ENCODE data around the gene ZNF678. TPM values are rescaled to one million over a fixed set of nuclear protein-coding genes. Genes with fewer than 3 reads are reported as not detected.

ZNF678 gene
- total RNA-seq, 1 experiment from 2014 or later: 13.0 TPM

DNA sequence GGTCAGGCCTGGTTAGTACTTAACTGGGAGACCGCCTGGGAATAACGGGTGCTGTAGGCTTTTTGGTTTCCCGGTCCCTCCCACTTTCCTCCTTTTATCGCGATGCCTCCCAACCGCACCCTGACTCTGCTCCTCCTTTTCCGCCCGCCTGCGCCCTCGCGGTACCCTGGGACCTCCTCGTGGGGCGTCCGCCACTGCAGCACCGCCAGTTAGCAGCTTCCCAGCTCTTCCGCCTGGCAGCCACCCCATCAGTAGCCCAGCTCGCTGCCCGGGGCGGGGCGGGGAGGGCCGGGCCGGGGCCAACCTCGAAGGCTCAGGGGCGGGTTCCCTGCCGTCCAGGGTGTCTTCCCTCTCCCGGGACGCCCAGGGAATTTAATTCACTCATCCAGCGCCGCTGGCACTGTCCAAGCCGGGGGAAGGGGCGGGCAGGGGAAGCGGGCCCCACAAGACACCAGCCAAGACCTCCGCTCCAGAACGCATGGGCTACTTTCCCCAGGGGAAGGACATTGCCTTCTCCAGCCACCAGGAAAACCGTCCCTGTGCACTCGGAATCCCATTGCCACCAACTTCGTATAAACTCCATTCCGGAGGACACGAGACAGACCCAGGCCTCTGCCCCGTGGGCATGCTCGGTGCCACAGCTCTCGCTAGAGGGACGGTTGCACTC lies 2.0 kb upstream of the ZNF678 start:
- intact Hi-C loops (cut with micrococcal nuclease): no loop called here
- ChIA-PET CTCF (interaction anchor here (3.7 kb wide), 1 partner anchor 19 kb away, joined by 17 read pairs; no protein-coding TSS in a partner anchor), POLR2A (no interaction called here)
- no TSS peak for BruUV-seq (replicated peaks)
- no peak overlapping the region for H3K27ac Mint-ChIP-seq (ENCODE audit: low read depth, unreplicated experiment)
- no peaks in the 10 kb centered on the region for H3K27me3 Mint-ChIP-seq (ENCODE audit: insufficient read depth, unreplicated experiment)
- H3K36me3 Mint-ChIP-seq (ENCODE audit: insufficient read depth, unreplicated experiment): peaks cover 6% of the 10 kb centered on the region
- H3K9me3 Mint-ChIP-seq (ENCODE audit: unreplicated experiment): peaks cover 27% of the 10 kb centered on the region
- H3K4me3 Mint-ChIP-seq (ENCODE audit: unreplicated experiment): no peak overlapping the region
- TF ChIP-seq, protein P1, sequence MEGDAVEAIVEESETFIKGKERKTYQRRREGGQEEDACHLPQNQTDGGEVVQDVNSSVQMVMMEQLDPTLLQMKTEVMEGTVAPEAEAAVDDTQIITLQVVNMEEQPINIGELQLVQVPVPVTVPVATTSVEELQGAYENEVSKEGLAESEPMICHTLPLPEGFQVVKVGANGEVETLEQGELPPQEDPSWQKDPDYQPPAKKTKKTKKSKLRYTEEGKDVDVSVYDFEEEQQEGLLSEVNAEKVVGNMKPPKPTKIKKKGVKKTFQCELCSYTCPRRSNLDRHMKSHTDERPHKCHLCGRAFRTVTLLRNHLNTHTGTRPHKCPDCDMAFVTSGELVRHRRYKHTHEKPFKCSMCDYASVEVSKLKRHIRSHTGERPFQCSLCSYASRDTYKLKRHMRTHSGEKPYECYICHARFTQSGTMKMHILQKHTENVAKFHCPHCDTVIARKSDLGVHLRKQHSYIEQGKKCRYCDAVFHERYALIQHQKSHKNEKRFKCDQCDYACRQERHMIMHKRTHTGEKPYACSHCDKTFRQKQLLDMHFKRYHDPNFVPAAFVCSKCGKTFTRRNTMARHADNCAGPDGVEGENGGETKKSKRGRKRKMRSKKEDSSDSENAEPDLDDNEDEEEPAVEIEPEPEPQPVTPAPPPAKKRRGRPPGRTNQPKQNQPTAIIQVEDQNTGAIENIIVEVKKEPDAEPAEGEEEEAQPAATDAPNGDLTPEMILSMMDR (IDR thresholded peaks at IDR 0.05; ENCODE audit: unreplicated experiment): no peak
- peaks cover 10% of the 10 kb centered on the region for H3K4me1 Mint-ChIP-seq (ENCODE audit: insufficient read depth, unreplicated experiment)
- DNase-seq (ENCODE audit: unreplicated experiment): no peak

DNA sequence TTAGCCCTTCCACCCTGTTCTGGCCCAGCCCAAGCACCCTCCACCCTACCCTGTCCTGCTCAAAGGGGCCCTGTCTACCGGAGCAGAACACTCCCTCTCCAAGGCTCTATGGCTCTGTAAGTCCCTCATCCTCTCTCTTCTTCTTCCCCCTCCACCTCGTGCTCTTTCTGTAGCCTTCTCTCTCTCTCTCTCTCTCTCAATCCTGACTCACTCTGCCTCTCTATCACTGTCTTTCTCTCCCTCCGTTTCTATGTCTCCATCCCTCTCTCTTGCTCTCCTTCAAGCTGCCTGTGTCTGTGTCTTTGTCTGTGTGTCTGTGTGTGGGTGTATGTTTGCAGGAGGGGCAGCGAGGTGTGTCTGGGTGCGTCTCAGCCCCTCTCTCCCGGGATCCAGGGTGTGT lies 1.3 kb upstream of the ZNF678 start:
- Mint-ChIP-seq H3K36me3 (ENCODE audit: insufficient read depth, unreplicated experiment) (peaks cover 6% of the 10 kb centered on the region), H3K9me3 (ENCODE audit: unreplicated experiment) (peaks cover 27% of the 10 kb centered on the region), H3K27ac (ENCODE audit: low read depth, unreplicated experiment) (no peak overlapping the region), H3K27me3 (ENCODE audit: insufficient read depth, unreplicated experiment) (no peaks in the 10 kb centered on the region), H3K4me3 (ENCODE audit: unreplicated experiment) (no peak overlapping the region), H3K4me1 (ENCODE audit: insufficient read depth, unreplicated experiment) (peaks cover 10% of the 10 kb centered on the region)
- CTCF ChIA-PET: interaction anchor here (0.7 to 3.7 kb wide), 2 partner anchors 20 to 41 kb away, joined by 3 to 17 read pairs; no protein-coding TSS in a partner anchor
- TF ChIP-seq, protein P1 (IDR thresholded peaks at IDR 0.05; ENCODE audit: unreplicated experiment): no peak
- POLR2A ChIA-PET: interaction anchor here (2.8 kb wide), 1 partner anchor 17 kb away, joined by 12 read pairs; no protein-coding TSS in a partner anchor
- no TSS peak for BruUV-seq (replicated peaks)
- intact Hi-C loops (cut with micrococcal nuclease): loop anchor here (2.0 kb wide), 2 partner anchors 167 to 385 kb away; partner anchors contain the start of gene WNT9A
- no peak for DNase-seq (ENCODE audit: unreplicated experiment)

DNA sequence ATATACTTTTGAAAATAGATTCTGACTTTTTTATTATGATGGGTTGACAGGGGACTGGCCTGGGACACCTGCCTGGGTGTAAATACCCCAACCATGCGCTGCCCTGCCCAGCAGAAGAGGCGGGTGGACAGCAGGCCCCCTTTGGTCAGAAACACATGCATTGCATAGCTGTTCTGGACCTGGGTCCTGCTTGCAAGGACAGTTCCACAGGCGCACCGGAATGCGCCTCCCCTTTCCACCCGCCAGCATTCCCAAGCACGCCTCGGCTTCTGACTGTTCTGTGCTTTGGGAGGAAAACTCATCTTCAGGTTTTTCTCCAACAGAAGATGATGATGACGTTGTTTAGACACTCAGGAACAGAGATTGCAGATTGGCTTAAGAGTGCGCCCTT lies 428 bp upstream of the ZNF678 start:
- TF ChIP-seq, protein P1 (IDR thresholded peaks at IDR 0.05; ENCODE audit: unreplicated experiment): no peak
- peaks cover 6% of the 10 kb centered on the region for H3K36me3 Mint-ChIP-seq (ENCODE audit: insufficient read depth, unreplicated experiment)
- no TSS peak for BruUV-seq (replicated peaks)
- POLR2A ChIA-PET: interaction anchor here (0.6 to 2.8 kb wide), 24 partner anchors 9 to 598 kb away, joined by 3 to 20 read pairs (median 4); partner anchors contain the start of genes JMJD4 and SNAP47
- H3K4me1 Mint-ChIP-seq (ENCODE audit: insufficient read depth, unreplicated experiment): peaks cover 10% of the 10 kb centered on the region
- peak overlapping the region; percentile 100 for H3K27ac Mint-ChIP-seq (ENCODE audit: low read depth, unreplicated experiment)
- peaks cover 27% of the 10 kb centered on the region for H3K9me3 Mint-ChIP-seq (ENCODE audit: unreplicated experiment)
- no peak for DNase-seq (ENCODE audit: unreplicated experiment)
- intact Hi-C loops (cut with micrococcal nuclease): loop anchor here (2.0 kb wide), 2 partner anchors 166 to 384 kb away; partner anchors contain the start of gene WNT9A
- CTCF ChIA-PET: interaction anchor here (0.7 to 3.7 kb wide), 3 partner anchors 15 to 54 kb away, joined by 3 to 17 read pairs (median 3); no protein-coding TSS in a partner anchor
- H3K4me3 Mint-ChIP-seq (ENCODE audit: unreplicated experiment): peak overlapping the region; percentile 98
- H3K27me3 Mint-ChIP-seq (ENCODE audit: insufficient read depth, unreplicated experiment): no peaks in the 10 kb centered on the region

DNA sequence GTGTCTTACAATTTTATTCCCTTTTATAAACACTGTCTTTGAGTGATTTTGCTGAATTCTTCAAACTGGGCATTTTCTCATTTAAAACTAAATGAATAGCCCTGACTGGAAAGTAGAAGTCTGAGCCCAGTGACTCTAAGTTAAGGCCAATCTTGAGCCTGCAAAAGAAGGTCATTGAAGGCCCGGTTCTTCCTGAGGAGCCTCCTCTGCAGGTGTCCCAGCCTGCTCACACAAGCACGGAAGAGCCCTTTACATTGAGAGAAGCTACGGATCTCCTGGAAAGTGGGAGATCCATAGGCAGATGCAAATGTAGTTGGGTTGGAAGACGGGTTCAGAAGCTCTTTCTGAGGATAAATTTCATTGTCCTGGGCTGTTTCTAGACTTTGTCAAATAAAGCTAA lies 3.9 kb downstream of the ZNF678 start:
- H3K9me3 Mint-ChIP-seq (ENCODE audit: unreplicated experiment): peaks cover 16% of the 10 kb centered on the region

More for the DNA sequence above, 3.9 kb downstream of the ZNF678 start:
- Mint-ChIP-seq H3K27me3 (ENCODE audit: insufficient read depth, unreplicated experiment) (no peaks in the 10 kb centered on the region), H3K4me1 (ENCODE audit: insufficient read depth, unreplicated experiment) (peaks cover 10% of the 10 kb centered on the region), H3K4me3 (ENCODE audit: unreplicated experiment) (no peak overlapping the region), H3K36me3 (ENCODE audit: insufficient read depth, unreplicated experiment) (peaks cover 11% of the 10 kb centered on the region), H3K27ac (ENCODE audit: low read depth, unreplicated experiment) (no peak overlapping the region)
- BruUV-seq (replicated peaks): no TSS peak
- CTCF ChIA-PET: interaction anchor here (0.9 kb wide), 1 partner anchor 17 kb away, joined by 3 read pairs; no protein-coding TSS in a partner anchor
- TF ChIP-seq, protein P1 (IDR thresholded peaks at IDR 0.05; ENCODE audit: unreplicated experiment): no peak
- no peak for DNase-seq (ENCODE audit: unreplicated experiment)
- intact Hi-C loops (cut with micrococcal nuclease): no loop called here
- POLR2A ChIA-PET: interaction anchor here (0.7 kb wide), 1 partner anchor 744 kb away, joined by 3 read pairs; no protein-coding TSS in a partner anchor
